ENCODE results near the gene DCP1B. TPM values are rescaled to one million over a fixed set of nuclear protein-coding genes. Genes with fewer than 3 reads are reported as not detected.

Gene DCP1B
- total RNA-seq, 6 experiments from 2014 or later: 4.1 to 7.6 (median 6.0) TPM

DNA sequence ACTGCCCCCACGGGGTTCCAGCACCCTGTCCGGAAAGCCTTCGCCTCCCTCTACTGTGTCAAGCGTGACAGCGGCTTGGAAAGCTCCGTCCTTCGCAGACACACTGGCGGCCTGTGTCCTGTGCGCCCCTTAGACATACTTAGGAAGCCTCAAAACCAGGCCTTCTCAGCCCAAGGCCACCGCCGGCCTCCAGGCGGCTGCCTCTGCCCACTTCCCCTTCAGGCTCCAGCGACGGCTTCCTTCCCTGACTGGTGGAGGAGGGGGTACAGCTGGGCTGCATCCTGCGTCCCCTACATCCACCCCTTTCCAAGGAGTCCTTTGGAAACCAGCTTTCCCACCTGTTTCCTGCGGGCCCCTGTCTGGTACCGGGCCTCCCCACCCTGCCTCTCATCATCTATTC is 83.3 kb downstream of the DCP1B start:
- intact Hi-C loops (cut with DNase I): no loop called here
- Histone ChIP-seq H3K4me3 (no peak overlapping the region), H3K9me3 (no peaks in the 10 kb centered on the region), H3K27me3 (no peaks in the 10 kb centered on the region), H3K36me3 (no peaks in the 10 kb centered on the region), H3K4me1 (no peaks in the 10 kb centered on the region), H3K27ac (no peak overlapping the region)
- DNase-seq (peak in 2 of 3 donors; percentile 47 to 69), ATAC-seq (peak; percentile 35 to 56 (median 48))
- TF ChIP-seq, protein P1, sequence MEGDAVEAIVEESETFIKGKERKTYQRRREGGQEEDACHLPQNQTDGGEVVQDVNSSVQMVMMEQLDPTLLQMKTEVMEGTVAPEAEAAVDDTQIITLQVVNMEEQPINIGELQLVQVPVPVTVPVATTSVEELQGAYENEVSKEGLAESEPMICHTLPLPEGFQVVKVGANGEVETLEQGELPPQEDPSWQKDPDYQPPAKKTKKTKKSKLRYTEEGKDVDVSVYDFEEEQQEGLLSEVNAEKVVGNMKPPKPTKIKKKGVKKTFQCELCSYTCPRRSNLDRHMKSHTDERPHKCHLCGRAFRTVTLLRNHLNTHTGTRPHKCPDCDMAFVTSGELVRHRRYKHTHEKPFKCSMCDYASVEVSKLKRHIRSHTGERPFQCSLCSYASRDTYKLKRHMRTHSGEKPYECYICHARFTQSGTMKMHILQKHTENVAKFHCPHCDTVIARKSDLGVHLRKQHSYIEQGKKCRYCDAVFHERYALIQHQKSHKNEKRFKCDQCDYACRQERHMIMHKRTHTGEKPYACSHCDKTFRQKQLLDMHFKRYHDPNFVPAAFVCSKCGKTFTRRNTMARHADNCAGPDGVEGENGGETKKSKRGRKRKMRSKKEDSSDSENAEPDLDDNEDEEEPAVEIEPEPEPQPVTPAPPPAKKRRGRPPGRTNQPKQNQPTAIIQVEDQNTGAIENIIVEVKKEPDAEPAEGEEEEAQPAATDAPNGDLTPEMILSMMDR (IDR thresholded peaks at IDR 0.05): no peak
- no peak for TF ChIP-seq POLR2A (IDR thresholded peaks at IDR 0.05)
- WGBS (ENCODE audit: insufficient coverage, low coverage, low lambda C conversion rate, missing lambda C conversion rate): 38% methylated on average over 14 of the region's 17 CpGs

DNA sequence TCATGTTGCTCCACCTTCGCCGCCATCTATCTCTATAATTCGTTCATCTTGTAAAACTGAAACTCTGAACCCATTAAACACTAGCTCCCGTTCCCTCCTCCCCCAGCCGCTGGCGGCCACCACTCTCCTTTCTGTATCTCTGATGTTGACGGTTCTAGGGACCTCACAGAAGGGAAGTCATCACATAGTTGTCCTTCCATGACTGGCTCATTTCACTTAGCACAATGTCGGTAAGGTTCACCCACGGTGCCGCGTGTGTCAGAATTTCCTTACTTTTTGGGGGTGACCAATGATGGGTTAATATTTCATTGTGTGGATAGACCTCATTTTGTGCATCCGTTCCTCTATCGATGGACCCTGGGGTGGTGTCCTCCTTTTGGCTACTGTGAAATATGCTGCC is 83.8 kb downstream of the DCP1B start:
- WGBS (ENCODE audit: insufficient coverage, low coverage, low lambda C conversion rate, missing lambda C conversion rate): 90% methylated on average over 13 of the region's 13 CpGs
- intact Hi-C loops (cut with DNase I): no loop called here
- DNase-seq: no peak

DNA sequence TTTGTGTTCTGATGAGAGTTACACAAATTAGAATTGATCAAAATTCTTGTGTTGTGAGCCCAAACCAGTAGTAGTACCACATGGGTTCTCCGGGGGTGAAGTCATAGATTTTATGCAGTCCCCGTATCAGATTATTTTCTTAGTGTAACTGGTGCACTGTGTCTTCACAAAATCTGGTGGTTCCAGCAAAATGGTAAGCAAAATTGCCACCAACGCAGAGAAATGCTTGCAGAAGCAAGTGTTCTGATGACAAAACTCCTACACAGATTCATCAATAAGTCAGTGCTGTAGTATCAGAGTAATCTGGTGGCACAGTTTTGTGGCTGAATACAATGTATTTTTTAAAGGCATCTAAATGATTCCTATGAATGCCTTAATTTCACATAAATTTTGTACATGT is 84.5 kb downstream of the DCP1B start:
- Histone ChIP-seq H3K4me3 (no peak overlapping the region), H3K27ac (no peak overlapping the region), H3K4me1 (no peaks in the 10 kb centered on the region), H3K9me3 (no peaks in the 10 kb centered on the region), H3K36me3 (no peaks in the 10 kb centered on the region), H3K27me3 (no peaks in the 10 kb centered on the region)
- WGBS (ENCODE audit: insufficient coverage, low coverage, low lambda C conversion rate, missing lambda C conversion rate): 77% methylated on average over 3 of the region's 3 CpGs
- intact Hi-C loops (cut with DNase I): loop anchor here in 1 of 2 donors (10.0 kb wide), 1 partner anchor 95 kb away; the partner anchor contains the start of gene LRTM2
- TF ChIP-seq, protein P1 (IDR thresholded peaks at IDR 0.05): no peak
- TF ChIP-seq POLR2A (IDR thresholded peaks at IDR 0.05): no peak
- ATAC-seq: no peak
- DNase-seq: no peak

More for the DNA sequence above, 83.8 kb downstream of the DCP1B start:
- TF ChIP-seq, protein P1 (IDR thresholded peaks at IDR 0.05): no peak
- no peak for TF ChIP-seq POLR2A (IDR thresholded peaks at IDR 0.05)
- no peaks in the 10 kb centered on the region for H3K9me3 ChIP-seq
- H3K4me3 ChIP-seq: no peak overlapping the region
- H3K27me3 ChIP-seq: no peaks in the 10 kb centered on the region
- no peaks in the 10 kb centered on the region for H3K4me1 ChIP-seq
- no peak for ATAC-seq
- H3K27ac ChIP-seq: no peak overlapping the region
- no peaks in the 10 kb centered on the region for H3K36me3 ChIP-seq

DNA sequence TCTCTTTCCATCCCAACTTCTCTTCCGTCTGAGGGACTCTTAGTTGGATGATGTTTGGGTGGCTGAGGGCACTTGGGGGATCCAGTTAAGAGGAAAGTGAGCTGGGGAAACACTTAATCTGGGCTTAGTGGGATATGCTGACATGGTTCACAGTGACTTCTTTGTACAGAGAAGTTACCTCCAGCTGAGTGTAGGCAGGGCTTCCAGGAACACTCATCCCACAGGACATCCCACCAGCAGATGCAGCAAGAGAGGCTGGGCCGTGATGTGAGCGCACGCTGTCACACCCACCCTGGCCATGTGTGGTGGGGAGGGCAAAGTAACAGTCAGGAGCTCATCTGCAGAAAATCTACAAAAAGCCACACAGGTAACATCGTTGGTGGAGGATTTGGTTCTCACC is 85.0 kb downstream of the DCP1B start:
- intact Hi-C loops (cut with DNase I): loop anchor here in 1 of 2 donors (10.0 kb wide), 1 partner anchor 94 kb away; the partner anchor contains the start of gene LRTM2
- TF ChIP-seq, protein P1 (IDR thresholded peaks at IDR 0.05): no peak
- no peak for TF ChIP-seq POLR2A (IDR thresholded peaks at IDR 0.05)
- H3K27ac ChIP-seq: no peak overlapping the region
- no peak overlapping the region for H3K4me3 ChIP-seq
- H3K4me1 ChIP-seq: no peaks in the 10 kb centered on the region
- DNase-seq (no peak), ATAC-seq (no peak)
- H3K27me3 ChIP-seq: no peaks in the 10 kb centered on the region
- no peaks in the 10 kb centered on the region for H3K36me3 ChIP-seq
- no peaks in the 10 kb centered on the region for H3K9me3 ChIP-seq
- WGBS (ENCODE audit: insufficient coverage, low coverage, low lambda C conversion rate, missing lambda C conversion rate): 80% methylated on average over 1 of the region's 5 CpGs

DNA sequence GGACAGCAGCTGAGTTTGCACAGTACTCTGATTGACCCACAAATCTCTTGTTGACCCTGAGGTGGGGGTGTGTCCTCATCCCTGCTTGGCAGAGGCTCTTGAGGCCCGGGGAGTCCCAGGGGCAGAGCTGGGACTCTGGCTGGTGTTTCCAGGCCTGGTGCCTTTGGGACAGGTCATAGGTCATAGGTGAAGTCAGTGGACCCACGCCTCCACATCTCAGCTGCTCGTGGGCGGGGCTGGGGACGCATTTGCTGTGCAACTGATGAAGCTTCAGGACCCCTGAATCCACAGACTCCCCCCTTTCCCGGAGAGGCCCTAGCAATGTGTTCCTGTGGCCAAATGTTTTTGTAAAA is 85.4 kb downstream of the DCP1B start:
- H3K36me3 ChIP-seq: no peaks in the 10 kb centered on the region
- TF ChIP-seq POLR2A (IDR thresholded peaks at IDR 0.05): no peak
- TF ChIP-seq, protein P1 (IDR thresholded peaks at IDR 0.05): no peak
- no peak overlapping the region for H3K4me3 ChIP-seq
- WGBS (ENCODE audit: insufficient coverage, low coverage, low lambda C conversion rate, missing lambda C conversion rate): no CpG with 5 or more reads among the region's 6 CpGs
- H3K27ac ChIP-seq: peak overlapping the region in 1 of 3 donors; percentile 43
- peak in 3 of 4 donors; percentile 22 to 58 (median 44) for ATAC-seq
- H3K27me3 ChIP-seq: no peaks in the 10 kb centered on the region
- H3K9me3 ChIP-seq: no peaks in the 10 kb centered on the region
- intact Hi-C loops (cut with DNase I): loop anchor here in 1 of 2 donors (10.0 kb wide), 1 partner anchor 94 kb away; the partner anchor contains the start of gene LRTM2
- H3K4me1 ChIP-seq: no peaks in the 10 kb centered on the region
- peak in 2 of 3 donors; percentile 49 to 57 for DNase-seq

Measured in right lobe of liver (tissue), 6 donors.